Measurements from ENCODE around the gene LAGE3. TPM values are rescaled to one million over a fixed set of nuclear protein-coding genes. Genes with fewer than 3 reads are reported as not detected.

Gene LAGE3
- total RNA-seq, 1 donor from 2014 or later = 13.4 TPM

GRCh38 chrX:154476821-154477220 lies 2.3 kb downstream of the LAGE3 start:
- DNase-seq = no peak

- no peak for DNase-seq
Observed at GRCh38 chrX:154473683-154474082, 5.4 kb downstream of the LAGE3 start.

GRCh38 chrX:154472685-154473632 lies 6.1 kb downstream of the LAGE3 start:
- no peak for DNase-seq

GRCh38 chrX:154471839-154472684 lies 7.0 kb downstream of the LAGE3 start:
- no peak for DNase-seq

- no peak for DNase-seq
Observed at GRCh38 chrX:154470914-154471568, 8.0 kb downstream of the LAGE3 start.

GRCh38 chrX:154470434-154470833 lies 8.6 kb downstream of the LAGE3 start:
- no peak for DNase-seq

GRCh38 chrX:154469880-154470279 lies 9.2 kb downstream of the LAGE3 start:
- DNase-seq = no peak

- DNase-seq = no peak
Observed at GRCh38 chrX:154469114-154469513, 10.0 kb downstream of the LAGE3 start.

GRCh38 chrX:154468217-154468616 lies 10.9 kb downstream of the LAGE3 start:
- DNase-seq = no peak

GRCh38 chrX:154467556-154467955 lies 11.5 kb downstream of the LAGE3 start:
- DNase-seq = no peak

- no peak for DNase-seq
Observed at GRCh38 chrX:154466907-154467306, 12.2 kb downstream of the LAGE3 start.

- DNase-seq = no peak
Observed at GRCh38 chrX:154466036-154466435, 13.0 kb downstream of the LAGE3 start.

GRCh38 chrX:154465601-154466000 lies 13.5 kb downstream of the LAGE3 start:
- DNase-seq = no peak

GRCh38 chrX:154464806-154465365 lies 14.2 kb downstream of the LAGE3 start:
- no peak for DNase-seq

GRCh38 chrX:154463611-154464220 lies 15.4 kb downstream of the LAGE3 start:
- DNase-seq = no peak

- no peak for DNase-seq
Observed at GRCh38 chrX:154462396-154462795, 16.7 kb downstream of the LAGE3 start.

- no peak for DNase-seq
Observed at GRCh38 chrX:154460326-154460725, 18.8 kb downstream of the LAGE3 start.

GRCh38 chrX:154459832-154460231 lies 19.2 kb downstream of the LAGE3 start:
- no peak for DNase-seq

- no peak for DNase-seq
Observed at GRCh38 chrX:154458954-154459778, 19.9 kb downstream of the LAGE3 start.

- DNase-seq = no peak
Observed at GRCh38 chrX:154458116-154458953, 20.7 kb downstream of the LAGE3 start, which contains the start of gene PLXNA3. Gene PLXNA3, plus strand, starts transcription at chrX:154458281. Its CDS starts 1,903 bp downstream, at chrX:154460184.

All from occipital lobe (tissue), 2 donors.